ENCODE results near the gene ZMYND10.

ZMYND10 gene

GRCh38 chr3:50350213-50350526 is 4.6 kb upstream of the ZMYND10 start:
- Histone ChIP-seq H3F3A (ENCODE audit: control insufficient read depth, insufficient read depth) (0 out of 2 replicates have a peak, but pooled peaks cover 4% of the 10 kb centered on the region), H3K4me2 (ENCODE audit: low read length) (peak overlapping the region; percentile 100), H3K9me2 (replicated peaks; ENCODE audit: control insufficient read depth, low read length) (no peaks in the 10 kb centered on the region), H4K20me1 (ENCODE audit: control insufficient read depth, insufficient read depth, low read depth, low read length) (no peaks in the 10 kb centered on the region), H3K9me3 (ENCODE audit: control insufficient read depth, insufficient read depth, low read length) (no peaks in the 10 kb centered on the region), H3K36me3 (ENCODE audit: control insufficient read depth, low read length) (peaks cover 49% of the 10 kb centered on the region), H3K79me2 (ENCODE audit: control insufficient read depth, low read length) (peaks cover 33% of the 10 kb centered on the region), H3K4me1 (ENCODE audit: control insufficient read depth, low read length) (peaks cover 38% of the 10 kb centered on the region), H3K4me3 (ENCODE audit: low read length) (peak overlapping the region; percentile 90), H3K27ac (ENCODE audit: low read depth, low read length) (peak overlapping the region; percentile 72), H3K27me3 (ENCODE audit: control insufficient read depth, low read length) (no peaks in the 10 kb centered on the region)
- TF ChIP-seq EZH2phosphoT487 (IDR thresholded peaks at IDR 0.05; ENCODE audit: borderline replicate concordance, low read length): no peak
- no peak for TF ChIP-seq CTCF (IDR thresholded peaks at IDR 0.05; ENCODE audit: low read depth, low read length, poor library complexity, severe bottlenecking)

- Histone ChIP-seq H3K4me2 (ENCODE audit: low read length) (no peak overlapping the region), H3K9me3 (ENCODE audit: control insufficient read depth, insufficient read depth, low read length) (no peaks in the 10 kb centered on the region), H3K27ac (ENCODE audit: low read depth, low read length) (no peak overlapping the region), H3K4me1 (ENCODE audit: control insufficient read depth, low read length) (peaks cover 38% of the 10 kb centered on the region), H3K4me3 (ENCODE audit: low read length) (no peak overlapping the region), H3K79me2 (ENCODE audit: control insufficient read depth, low read length) (peaks cover 25% of the 10 kb centered on the region), H3K36me3 (ENCODE audit: control insufficient read depth, low read length) (peaks cover 24% of the 10 kb centered on the region), H4K20me1 (ENCODE audit: control insufficient read depth, insufficient read depth, low read depth, low read length) (no peaks in the 10 kb centered on the region), H3K9me2 (replicated peaks; ENCODE audit: control insufficient read depth, low read length) (no peaks in the 10 kb centered on the region), H3K27me3 (ENCODE audit: control insufficient read depth, low read length) (no peaks in the 10 kb centered on the region), H3F3A (ENCODE audit: control insufficient read depth, insufficient read depth) (no peaks in the 10 kb centered on the region)
- TF ChIP-seq EZH2phosphoT487 (IDR thresholded peaks at IDR 0.05; ENCODE audit: borderline replicate concordance, low read length) (no peak), CTCF (IDR thresholded peaks at IDR 0.05; ENCODE audit: low read depth, low read length, poor library complexity, severe bottlenecking) (peak; percentile 63)
Observed at GRCh38 chr3:50347187-50347813, 1.8 kb upstream of the ZMYND10 start.

- Histone ChIP-seq H4K20me1 (ENCODE audit: control insufficient read depth, insufficient read depth, low read depth, low read length) (no peaks in the 10 kb centered on the region), H3K9me3 (ENCODE audit: control insufficient read depth, insufficient read depth, low read length) (no peaks in the 10 kb centered on the region), H3K4me3 (ENCODE audit: low read length) (peak overlapping the region; percentile 56; the same call in 1 of the 2 replicates), H3K27me3 (ENCODE audit: control insufficient read depth, low read length) (no peaks in the 10 kb centered on the region), H3K27ac (ENCODE audit: low read depth, low read length) (no peak overlapping the region), H3F3A (ENCODE audit: control insufficient read depth, insufficient read depth) (peaks cover 7% of the 10 kb centered on the region; the same call in 1 of the 2 replicates), H3K36me3 (ENCODE audit: control insufficient read depth, low read length) (peaks cover 20% of the 10 kb centered on the region), H3K79me2 (ENCODE audit: control insufficient read depth, low read length) (peaks cover 15% of the 10 kb centered on the region), H3K9me2 (replicated peaks; ENCODE audit: control insufficient read depth, low read length) (no peaks in the 10 kb centered on the region), H3K4me1 (ENCODE audit: control insufficient read depth, low read length) (peaks cover 43% of the 10 kb centered on the region), H3K4me2 (ENCODE audit: low read length) (peak overlapping the region; percentile 61)
- TF ChIP-seq EZH2phosphoT487 (IDR thresholded peaks at IDR 0.05; ENCODE audit: borderline replicate concordance, low read length) (no peak), CTCF (IDR thresholded peaks at IDR 0.05; ENCODE audit: low read depth, low read length, poor library complexity, severe bottlenecking) (no peak)
Observed at GRCh38 chr3:50345008-50345407, 524 bp downstream of the ZMYND10 start.
